Thyroid gland (tissue), 4 donors: Measurements from ENCODE around the gene NUMB. TPM values are rescaled to one million over a fixed set of nuclear protein-coding genes. Genes with fewer than 3 reads are reported as not detected.

Experiments used
- DNase-seq, 2 donors: peaks; one replicate each; pipeline ENCODE4 v3.0.0-alpha.2; 2019
- H3K27ac ChIP-seq, 3 donors: fragments of 200-600 bp; sonication (generic); 1 replicate in 2 of 3; 2 replicates in 1 of 3; pipeline ENCODE4 v1.5.1; 2016 to 2019; ENCODE audit warnings: mild to moderate bottlenecking in 1 of 3, moderate library complexity in 1 of 3
- H3K27me3 ChIP-seq: fragments of 200-600 bp; sonication (generic); one replicate; pipeline ENCODE4 v1.5.1; 2019
- H3K36me3 ChIP-seq, 2 donors: fragments of 200-600 bp; sonication (generic); one replicate each; pipeline ENCODE4 v1.5.1; 2016 to 2019
- H3K4me1 ChIP-seq, 2 donors: fragments of 200-600 bp; sonication (generic); one replicate each; pipeline ENCODE4 v1.5.1; 2017 to 2019
- H3K4me3 ChIP-seq, 3 donors: fragments of 200-600 bp; sonication (generic); replicated peaks in 1 of 3; 1 replicate in 2 of 3; 2 replicates in 1 of 3; pipeline ENCODE4 v1.5.1; 2016; ENCODE audit warnings: mild to moderate bottlenecking in 1 of 3
- H3K9me3 ChIP-seq: fragments of 200-600 bp; sonication (generic); one replicate; pipeline ENCODE4 v1.5.1; 2017
- POLR2A ChIP-seq, 2 donors: fragments of 450-650 bp; IDR thresholded peaks; one replicate each; pipeline ENCODE4 v1.6.1; 2017; ENCODE audit warnings: antibody characterized with exemption in 2 of 2, mild to moderate bottlenecking in 2 of 2, moderate library complexity in 1 of 2
- WGBS, 2 donors: methylation state at CpG; one replicate each; pipeline ENCODE4 v1.1.5; 2017; 5-methylcytosine and 5-hydroxymethylcytosine counted together
- intact Hi-C: fragments of 100-400 bp; cut with DNase I; formaldehyde crosslinking; loops from one replicate; pipeline ENCODE4 v1.15.1; 2023
- total RNA-seq, 4 donors: library from RNA; depleted of rRNA; stranded (reverse); fragments of >200 nt; gene quantifications; one replicate each; pipeline ENCODE4 v1.2.3, GENCODE V29; 2016
- TF ChIP-seq, protein P1 (sequence below), 6 experiments: fragments of 200-600 bp in 3 of 6; fragments of 450-650 bp in 3 of 6; sonication (generic) in 3 of 6; IDR thresholded peaks; one replicate each; pipeline ENCODE4 v1.5.1; 2016 to 2019; ENCODE audit warnings: antibody characterized with exemption in 6 of 6, mild to moderate bottlenecking in 2 of 6, inconsistent platforms in 1 of 6, moderate library complexity in 1 of 6

The NUMB gene
- total RNA-seq, 4 donors from 2014 or later = 67.1 to 101 (median 86.7) TPM

DNA sequence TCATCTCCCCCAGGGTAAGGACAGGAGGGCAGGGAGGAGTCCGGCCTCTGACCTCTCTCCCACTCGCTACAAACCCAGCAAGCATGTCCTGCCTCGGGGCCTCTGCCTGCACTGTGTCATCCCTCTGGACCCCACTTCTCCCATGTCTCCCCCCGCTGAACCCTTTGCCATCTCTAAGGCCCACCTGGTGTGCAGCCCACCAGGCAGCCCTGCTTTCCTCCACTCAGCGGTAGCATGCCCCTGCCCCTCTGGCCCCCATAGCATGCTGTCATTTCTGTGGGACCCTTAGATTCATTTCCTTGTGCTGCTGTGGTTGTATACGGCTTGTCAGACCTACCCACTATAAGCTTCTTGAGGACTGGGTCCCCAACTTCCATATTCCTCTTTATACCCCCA is 203.3 kb downstream of the NUMB start:
- peaks cover 0 to 4% of the 10 kb centered on the region in 2 donors for H3K36me3 ChIP-seq

DNA sequence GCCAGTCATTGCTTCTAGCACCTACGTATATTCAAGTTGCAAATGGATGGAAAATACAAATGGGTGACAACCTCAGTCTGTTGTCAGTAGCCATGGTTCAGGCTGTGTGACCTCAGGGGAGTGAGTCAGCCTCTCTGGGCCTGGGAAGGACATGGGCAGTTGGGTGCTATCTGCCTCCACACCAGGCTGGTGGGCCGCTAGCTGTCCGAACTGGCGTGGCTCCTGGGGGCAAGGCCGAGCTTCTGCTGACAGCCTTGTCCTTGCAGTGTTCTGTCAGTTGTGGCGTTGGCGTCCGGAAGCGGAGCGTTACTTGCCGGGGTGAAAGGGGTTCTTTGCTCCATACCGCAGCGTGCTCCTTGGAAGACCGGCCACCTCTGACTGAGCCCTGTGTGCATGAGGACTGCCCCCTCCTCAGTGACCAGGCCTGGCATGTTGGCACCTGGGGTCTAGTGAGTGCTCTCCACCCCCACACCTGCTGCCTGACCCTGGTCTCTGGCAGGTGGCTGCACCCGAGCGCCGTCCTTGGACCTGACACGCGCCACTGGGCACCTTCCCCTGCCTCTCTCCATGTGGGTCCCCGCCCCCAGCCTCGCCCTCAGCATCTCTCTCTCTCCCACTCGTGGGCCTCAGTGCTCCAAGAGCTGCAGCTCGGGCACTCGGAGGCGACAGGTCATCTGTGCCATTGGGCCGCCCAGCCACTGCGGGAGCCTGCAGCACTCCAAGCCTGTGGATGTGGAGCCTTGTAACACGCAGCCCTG is 203.9 kb downstream of the NUMB start:
- no peak overlapping the region for H3K4me3 ChIP-seq
- intact Hi-C loops = no loop called here
- H3K27me3 ChIP-seq = no peaks in the 10 kb centered on the region
- no peak overlapping the region for H3K27ac ChIP-seq
- no peak for DNase-seq
- WGBS, 2 donors = 91 to 92% methylated on average over 23 to 26 of the region's 28 CpGs
- TF ChIP-seq POLR2A (IDR thresholded peaks at IDR 0.05) = no peak
- TF ChIP-seq, protein P1, sequence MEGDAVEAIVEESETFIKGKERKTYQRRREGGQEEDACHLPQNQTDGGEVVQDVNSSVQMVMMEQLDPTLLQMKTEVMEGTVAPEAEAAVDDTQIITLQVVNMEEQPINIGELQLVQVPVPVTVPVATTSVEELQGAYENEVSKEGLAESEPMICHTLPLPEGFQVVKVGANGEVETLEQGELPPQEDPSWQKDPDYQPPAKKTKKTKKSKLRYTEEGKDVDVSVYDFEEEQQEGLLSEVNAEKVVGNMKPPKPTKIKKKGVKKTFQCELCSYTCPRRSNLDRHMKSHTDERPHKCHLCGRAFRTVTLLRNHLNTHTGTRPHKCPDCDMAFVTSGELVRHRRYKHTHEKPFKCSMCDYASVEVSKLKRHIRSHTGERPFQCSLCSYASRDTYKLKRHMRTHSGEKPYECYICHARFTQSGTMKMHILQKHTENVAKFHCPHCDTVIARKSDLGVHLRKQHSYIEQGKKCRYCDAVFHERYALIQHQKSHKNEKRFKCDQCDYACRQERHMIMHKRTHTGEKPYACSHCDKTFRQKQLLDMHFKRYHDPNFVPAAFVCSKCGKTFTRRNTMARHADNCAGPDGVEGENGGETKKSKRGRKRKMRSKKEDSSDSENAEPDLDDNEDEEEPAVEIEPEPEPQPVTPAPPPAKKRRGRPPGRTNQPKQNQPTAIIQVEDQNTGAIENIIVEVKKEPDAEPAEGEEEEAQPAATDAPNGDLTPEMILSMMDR (IDR thresholded peaks at IDR 0.05) = no peak
- H3K9me3 ChIP-seq = no peaks in the 10 kb centered on the region
- H3K36me3 ChIP-seq = peaks cover 0 to 4% of the 10 kb centered on the region in 2 donors
- H3K4me1 ChIP-seq = no peaks in the 10 kb centered on the region

More for the DNA sequence above, 203.3 kb downstream of the NUMB start:
- Histone ChIP-seq H3K27ac (no peak overlapping the region), H3K9me3 (no peaks in the 10 kb centered on the region), H3K4me3 (no peak overlapping the region), H3K4me1 (no peaks in the 10 kb centered on the region), H3K27me3 (no peaks in the 10 kb centered on the region)
- TF ChIP-seq POLR2A (IDR thresholded peaks at IDR 0.05) = no peak
- TF ChIP-seq, protein P1 (IDR thresholded peaks at IDR 0.05) = no peak
- intact Hi-C loops = no loop called here
- DNase-seq = no peak
- 93 to 94% methylated on average over 6 of the region's 6 CpGs for WGBS, 2 donors

DNA sequence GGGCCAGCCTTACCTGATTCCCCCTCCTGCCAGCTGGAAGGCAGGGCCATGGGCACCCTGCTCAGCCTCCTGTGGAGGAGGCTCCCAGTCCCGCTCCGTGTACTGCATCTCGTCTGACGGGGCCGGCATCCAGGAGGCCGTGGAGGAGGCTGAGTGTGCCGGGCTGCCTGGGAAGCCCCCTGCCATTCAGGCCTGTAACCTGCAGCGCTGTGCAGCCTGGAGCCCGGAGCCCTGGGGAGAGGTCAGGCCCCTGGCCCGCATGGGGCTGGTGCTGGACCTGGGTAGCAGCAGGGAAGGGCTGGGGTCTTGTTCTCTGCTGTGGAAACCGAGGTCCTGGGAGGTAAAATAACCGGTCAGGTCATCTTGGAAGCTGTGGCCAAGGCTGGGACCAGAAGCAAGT is 204.6 kb downstream of the NUMB start:
- H3K4me1 ChIP-seq = no peaks in the 10 kb centered on the region
- 89 to 92% methylated on average over 3 to 5 of the region's 12 CpGs for WGBS, 2 donors
- intact Hi-C loops = no loop called here
- no peak overlapping the region for H3K4me3 ChIP-seq
- DNase-seq = no peak
- H3K27ac ChIP-seq = no peak overlapping the region
- no peaks in the 10 kb centered on the region for H3K9me3 ChIP-seq
- TF ChIP-seq, protein P1 (IDR thresholded peaks at IDR 0.05) = no peak
- no peak for TF ChIP-seq POLR2A (IDR thresholded peaks at IDR 0.05)
- H3K27me3 ChIP-seq = no peaks in the 10 kb centered on the region
- H3K36me3 ChIP-seq = peaks cover 0 to 4% of the 10 kb centered on the region in 2 donors

DNA sequence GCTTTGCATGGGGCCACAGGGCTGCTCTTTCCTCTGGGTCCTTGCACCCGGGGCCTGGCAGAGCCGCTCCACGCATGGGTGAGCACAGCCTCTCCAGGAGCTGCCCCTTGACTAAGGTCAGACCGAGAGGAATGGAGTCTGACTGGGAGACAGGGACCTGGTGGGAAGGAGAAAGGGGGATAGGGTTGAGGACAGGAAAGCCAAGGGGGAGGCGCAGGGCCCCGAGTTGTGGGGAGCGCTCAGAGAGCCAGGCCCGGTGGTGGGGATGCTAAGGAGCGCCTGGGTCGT is 205.1 kb downstream of the NUMB start:
- Histone ChIP-seq H3K27me3 (no peaks in the 10 kb centered on the region), H3K4me3 (no peak overlapping the region), H3K27ac (no peak overlapping the region), H3K4me1 (no peaks in the 10 kb centered on the region), H3K9me3 (no peaks in the 10 kb centered on the region), H3K36me3 (peaks cover 0 to 4% of the 10 kb centered on the region in 2 donors)
- no peak for DNase-seq
- WGBS, 2 donors = 58 to 64% methylated on average over 10 of the region's 10 CpGs
- intact Hi-C loops = no loop called here
- TF ChIP-seq POLR2A (IDR thresholded peaks at IDR 0.05) = no peak
- TF ChIP-seq, protein P1 (IDR thresholded peaks at IDR 0.05) = no peak

DNA sequence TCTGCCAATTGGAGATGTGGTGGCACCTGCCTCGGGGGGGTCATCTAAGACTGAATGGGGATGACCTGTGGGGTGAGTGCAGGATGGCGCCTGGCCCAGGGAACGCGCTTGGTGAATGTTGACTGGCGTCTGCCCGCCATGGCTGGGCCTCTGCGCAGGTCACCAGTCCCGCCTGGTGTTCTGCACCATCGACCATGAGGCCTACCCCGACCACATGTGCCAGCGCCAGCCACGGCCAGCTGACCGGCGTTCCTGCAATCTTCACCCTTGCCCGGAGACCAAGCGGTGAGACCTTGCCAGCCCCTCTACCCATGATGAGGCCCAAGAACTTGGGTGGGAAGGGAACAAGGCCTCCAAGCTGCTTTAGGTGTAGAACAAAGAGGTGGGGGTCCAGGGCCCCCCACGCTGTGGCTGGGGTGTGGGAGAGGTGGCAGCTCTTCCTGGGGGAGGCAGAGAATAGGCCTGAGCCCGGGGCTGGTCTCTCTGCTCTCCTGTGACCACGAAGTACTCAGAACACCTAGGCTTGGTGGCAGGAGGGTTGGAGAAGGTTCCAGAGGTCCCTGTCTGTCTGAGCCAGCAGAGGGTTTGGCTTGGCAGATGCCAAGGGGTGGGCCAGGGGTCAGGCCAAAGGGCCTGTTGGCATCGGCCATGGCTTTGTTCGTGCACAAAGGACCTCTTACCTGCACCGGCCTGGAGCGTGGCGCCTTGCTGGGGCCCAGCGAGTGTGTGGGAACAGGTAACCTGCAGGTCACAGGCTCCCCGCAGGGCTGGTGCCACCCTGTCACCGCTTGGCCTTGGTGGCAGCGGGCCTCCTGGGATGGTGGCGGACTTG is 205.6 kb downstream of the NUMB start:
- intact Hi-C loops = no loop called here
- Histone ChIP-seq H3K4me1 (no peaks in the 10 kb centered on the region), H3K9me3 (no peaks in the 10 kb centered on the region), H3K36me3 (peaks cover 0 to 4% of the 10 kb centered on the region in 2 donors), H3K27me3 (no peaks in the 10 kb centered on the region), H3K4me3 (no peak overlapping the region), H3K27ac (no peak overlapping the region)
- TF ChIP-seq, protein P1 (IDR thresholded peaks at IDR 0.05) = no peak
- no peak for TF ChIP-seq POLR2A (IDR thresholded peaks at IDR 0.05)
- no peak for DNase-seq
- WGBS, 2 donors = 87 to 93% methylated on average over 23 to 29 of the region's 29 CpGs
